ENCODE results near the gene HDAC4. TPM values are rescaled to one million over a fixed set of nuclear protein-coding genes. Genes with fewer than 3 reads are reported as not detected.

Gene HDAC4
- total and polyA plus RNA-seq, 3 experiments from 2014 or later: 8.3 to 28.8 (median 24.0) TPM

DNA sequence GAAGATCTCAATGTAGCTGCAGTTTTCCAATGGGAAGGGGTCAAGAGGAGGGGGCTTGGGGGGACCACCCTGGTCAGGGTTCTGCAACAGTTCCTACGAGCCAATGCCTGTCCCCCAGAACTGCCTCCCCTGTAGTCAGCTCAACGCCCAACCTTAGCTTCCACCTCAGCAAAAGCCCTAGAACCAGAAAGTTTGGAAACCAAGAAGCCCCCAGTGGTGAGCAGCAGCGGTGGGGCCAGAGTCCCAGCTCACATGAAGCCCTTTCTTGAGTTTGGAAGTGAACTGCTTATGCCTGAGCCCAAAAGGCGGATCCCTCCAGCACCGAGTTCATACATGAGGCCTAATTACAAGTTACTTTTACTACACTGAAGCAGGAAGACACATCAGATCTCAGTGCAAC, 162.4 kb downstream of the HDAC4 start:
- CTCF ChIA-PET: no interaction called here
- POLR2A ChIA-PET: interaction anchor here (0.7 kb wide), 1 partner anchor 1058 kb away, joined by 3 read pairs; no protein-coding TSS in a partner anchor

DNA sequence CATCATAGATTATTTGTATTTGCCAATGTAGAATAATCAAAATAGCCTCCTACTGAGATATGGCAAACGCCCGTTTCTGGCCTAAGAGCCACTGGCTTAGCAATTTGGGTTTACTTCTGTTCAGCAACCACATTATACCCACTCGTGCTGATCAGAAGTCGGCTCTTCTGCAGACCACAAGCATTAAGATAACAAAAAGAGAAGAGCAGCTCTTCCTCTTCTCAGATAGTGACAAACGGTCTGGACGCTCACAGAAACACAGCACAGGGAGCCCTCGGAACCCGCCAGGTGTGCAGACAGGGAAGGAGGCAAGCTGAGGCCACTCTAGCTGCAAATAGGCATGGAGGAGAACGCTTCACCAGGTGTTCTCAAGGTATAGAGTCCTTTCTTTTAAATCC, 164.0 kb downstream of the HDAC4 start:
- Histone ChIP-seq H3K4me3 (ENCODE audit: low read length) (no peak overlapping the region), H3K36me3 (ENCODE audit: insufficient read depth, low read length) (no peaks in the 10 kb centered on the region), H3K27ac (ENCODE audit: low read depth, low read length) (no peak overlapping the region), H3K9me3 (ENCODE audit: low read length) (no peaks in the 10 kb centered on the region), H3K27me3 (ENCODE audit: insufficient read depth, low read length, poor library complexity, severe bottlenecking) (no peaks in the 10 kb centered on the region), H3K4me1 (ENCODE audit: insufficient read depth, low read length) (peaks cover 18% of the 10 kb centered on the region)
- Mint-ChIP-seq H3K4me1 (peaks cover 32 to 75% (median 45%) of the 10 kb centered on the region in 3 donors), H3K27ac (no peak overlapping the region), H3K27me3 (no peaks in the 10 kb centered on the region), H3K36me3 (peaks cover 0 to 24% (median 15%) of the 10 kb centered on the region in 3 donors), H3K4me3 (no peak overlapping the region), H3K9me3 (no peaks in the 10 kb centered on the region)
- DNase-seq: no peak
- CTCF ChIA-PET: no interaction called here
- POLR2A ChIA-PET: no interaction called here

More for the DNA sequence above, 162.4 kb downstream of the HDAC4 start:
- H3K27ac ChIP-seq (ENCODE audit: low read depth, low read length): no peak overlapping the region
- Mint-ChIP-seq H3K27me3 (no peaks in the 10 kb centered on the region), H3K9me3 (no peaks in the 10 kb centered on the region), H3K36me3 (peaks cover 0 to 24% (median 13%) of the 10 kb centered on the region in 3 donors), H3K4me1 (peaks cover 27 to 70% (median 44%) of the 10 kb centered on the region in 3 donors), H3K4me3 (no peak overlapping the region), H3K27ac (peak overlapping the region in 2 of 8 donors; percentile 31 to 64)
- H3K4me3 ChIP-seq (ENCODE audit: low read length): no peak overlapping the region
- H3K36me3 ChIP-seq (ENCODE audit: insufficient read depth, low read length): no peaks in the 10 kb centered on the region
- H3K27me3 ChIP-seq (ENCODE audit: insufficient read depth, low read length, poor library complexity, severe bottlenecking): no peaks in the 10 kb centered on the region
- H3K9me3 ChIP-seq (ENCODE audit: low read length): no peaks in the 10 kb centered on the region
- peaks cover 9% of the 10 kb centered on the region for H3K4me1 ChIP-seq (ENCODE audit: insufficient read depth, low read length)
- DNase-seq: no peak

GRCh38 chr2:239236043-239236807, 164.6 kb downstream of the HDAC4 start:
- no peak for DNase-seq
- Histone ChIP-seq H3K4me3 (ENCODE audit: low read length) (no peak overlapping the region), H3K4me1 (ENCODE audit: insufficient read depth, low read length) (peaks cover 21% of the 10 kb centered on the region), H3K9me3 (ENCODE audit: low read length) (no peaks in the 10 kb centered on the region), H3K36me3 (ENCODE audit: insufficient read depth, low read length) (no peaks in the 10 kb centered on the region), H3K27ac (ENCODE audit: low read depth, low read length) (no peak overlapping the region), H3K27me3 (ENCODE audit: insufficient read depth, low read length, poor library complexity, severe bottlenecking) (no peaks in the 10 kb centered on the region)
- CTCF ChIA-PET: no interaction called here
- Mint-ChIP-seq H3K36me3 (peaks cover 0 to 24% (median 15%) of the 10 kb centered on the region in 3 donors), H3K4me3 (no peak overlapping the region), H3K9me3 (no peaks in the 10 kb centered on the region), H3K27me3 (no peaks in the 10 kb centered on the region), H3K4me1 (peaks cover 28 to 73% (median 40%) of the 10 kb centered on the region in 3 donors), H3K27ac (no peak overlapping the region)
- POLR2A ChIA-PET: no interaction called here

- Mint-ChIP-seq H3K27me3 (no peaks in the 10 kb centered on the region), H3K4me3 (no peak overlapping the region), H3K9me3 (no peaks in the 10 kb centered on the region), H3K27ac (peak overlapping the region in 2 of 8 donors; percentile 54 to 65), H3K4me1 (peaks cover 37 to 73% (median 47%) of the 10 kb centered on the region in 3 donors), H3K36me3 (peaks cover 0 to 24% (median 15%) of the 10 kb centered on the region in 3 donors)
- Histone ChIP-seq H3K9me3 (ENCODE audit: low read length) (no peaks in the 10 kb centered on the region), H3K27me3 (ENCODE audit: insufficient read depth, low read length, poor library complexity, severe bottlenecking) (no peaks in the 10 kb centered on the region), H3K36me3 (ENCODE audit: insufficient read depth, low read length) (no peaks in the 10 kb centered on the region), H3K4me3 (ENCODE audit: low read length) (no peak overlapping the region), H3K27ac (ENCODE audit: low read depth, low read length) (no peak overlapping the region), H3K4me1 (ENCODE audit: insufficient read depth, low read length) (peaks cover 26% of the 10 kb centered on the region)
- DNase-seq: no peak
- POLR2A ChIA-PET: no interaction called here
- CTCF ChIA-PET: no interaction called here
Measured at GRCh38 chr2:239235311-239235710, 165.5 kb downstream of the HDAC4 start.

- no peak overlapping the region for H3K4me3 Mint-ChIP-seq
- POLR2A ChIA-PET: no interaction called here
- peak overlapping the region in 3 of 8 donors; percentile 14 to 51 (median 23) for H3K27ac Mint-ChIP-seq
- CTCF ChIA-PET: no interaction called here
- no peaks in the 10 kb centered on the region for H3K9me3 Mint-ChIP-seq
- H3K4me1 Mint-ChIP-seq: peaks cover 35 to 74% (median 54%) of the 10 kb centered on the region in 3 donors
- no peaks in the 10 kb centered on the region for H3K9me3 ChIP-seq (ENCODE audit: low read length)
- H3K36me3 ChIP-seq (ENCODE audit: insufficient read depth, low read length): no peaks in the 10 kb centered on the region
- no peaks in the 10 kb centered on the region for H3K27me3 ChIP-seq (ENCODE audit: insufficient read depth, low read length, poor library complexity, severe bottlenecking)
- no peak overlapping the region for H3K4me3 ChIP-seq (ENCODE audit: low read length)
- peaks cover 28% of the 10 kb centered on the region for H3K4me1 ChIP-seq (ENCODE audit: insufficient read depth, low read length)
- H3K27me3 Mint-ChIP-seq: no peaks in the 10 kb centered on the region
- DNase-seq: no peak
- peaks cover 0 to 24% (median 15%) of the 10 kb centered on the region in 3 donors for H3K36me3 Mint-ChIP-seq
- no peak overlapping the region for H3K27ac ChIP-seq (ENCODE audit: low read depth, low read length)
Measured at GRCh38 chr2:239234191-239235175, 166.3 kb downstream of the HDAC4 start.

DNA sequence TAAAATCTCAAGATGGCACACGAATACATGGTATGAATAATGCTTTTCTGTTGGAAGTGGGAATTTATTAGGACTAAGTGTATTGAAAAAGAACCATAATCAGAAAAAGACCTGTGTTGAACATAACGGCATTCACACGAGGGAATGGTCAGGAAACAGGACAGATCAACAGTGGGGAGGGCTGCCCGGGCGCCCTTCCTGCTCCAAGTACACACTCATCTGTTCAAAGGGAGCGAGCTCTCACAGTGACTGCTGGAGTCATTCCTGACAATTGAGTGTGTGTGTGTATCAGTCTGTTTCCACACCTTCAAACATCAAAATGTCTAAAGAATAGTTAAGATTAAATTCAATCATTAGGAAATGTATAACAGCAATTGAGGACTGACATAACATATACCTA, 167.2 kb downstream of the HDAC4 start:
- H3K4me3 ChIP-seq (ENCODE audit: low read length): no peak overlapping the region
- H3K27ac ChIP-seq (ENCODE audit: low read depth, low read length): no peak overlapping the region
- ChIA-PET POLR2A (no interaction called here), CTCF (no interaction called here)
- H3K27me3 Mint-ChIP-seq: no peaks in the 10 kb centered on the region
- H3K27me3 ChIP-seq (ENCODE audit: insufficient read depth, low read length, poor library complexity, severe bottlenecking): no peaks in the 10 kb centered on the region
- peaks cover 28% of the 10 kb centered on the region for H3K4me1 ChIP-seq (ENCODE audit: insufficient read depth, low read length)
- DNase-seq: no peak
- peaks cover 0 to 24% (median 14%) of the 10 kb centered on the region in 3 donors for H3K36me3 Mint-ChIP-seq
- no peaks in the 10 kb centered on the region for H3K36me3 ChIP-seq (ENCODE audit: insufficient read depth, low read length)
- peaks cover 36 to 72% (median 55%) of the 10 kb centered on the region in 3 donors for H3K4me1 Mint-ChIP-seq
- H3K9me3 Mint-ChIP-seq: no peaks in the 10 kb centered on the region
- no peaks in the 10 kb centered on the region for H3K9me3 ChIP-seq (ENCODE audit: low read length)
- peak overlapping the region in 1 of 7 donors; percentile 22 for H3K4me3 Mint-ChIP-seq
- peak overlapping the region in 2 of 8 donors; percentile 23 to 43 for H3K27ac Mint-ChIP-seq

DNA sequence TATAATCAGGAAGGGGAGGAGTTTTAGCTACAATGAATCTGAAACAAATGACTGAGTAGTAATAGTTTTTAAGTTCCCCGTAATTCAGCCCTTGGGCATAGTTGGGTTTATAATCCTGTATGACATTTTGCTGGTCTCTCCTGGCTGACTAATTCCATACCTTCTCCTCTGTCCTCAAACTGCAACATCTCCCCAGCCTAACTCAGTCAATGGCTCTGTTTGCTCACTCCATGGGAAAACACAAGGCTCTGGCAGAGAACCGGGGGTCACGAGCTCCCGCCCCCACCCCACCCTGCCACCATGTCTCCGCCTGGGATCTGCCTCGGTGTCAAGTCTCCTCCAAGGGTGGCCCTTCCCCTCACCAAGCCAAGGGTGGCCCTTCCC, 168.6 kb downstream of the HDAC4 start:
- no peaks in the 10 kb centered on the region for H3K36me3 ChIP-seq (ENCODE audit: insufficient read depth, low read length)
- H3K36me3 Mint-ChIP-seq: peaks cover 0 to 27% (median 16%) of the 10 kb centered on the region in 3 donors
- no peaks in the 10 kb centered on the region for H3K27me3 Mint-ChIP-seq
- H3K4me1 ChIP-seq (ENCODE audit: insufficient read depth, low read length): peaks cover 29% of the 10 kb centered on the region
- H3K9me3 Mint-ChIP-seq: no peaks in the 10 kb centered on the region
- H3K27ac Mint-ChIP-seq: peak overlapping the region in 6 of 8 donors; percentile 42 to 91 (median 64)
- no peak for DNase-seq
- ChIA-PET CTCF (no interaction called here), POLR2A (no interaction called here)
- H3K27ac ChIP-seq (ENCODE audit: low read depth, low read length): no peak overlapping the region
- no peaks in the 10 kb centered on the region for H3K27me3 ChIP-seq (ENCODE audit: insufficient read depth, low read length, poor library complexity, severe bottlenecking)
- peaks cover 36 to 72% (median 59%) of the 10 kb centered on the region in 3 donors for H3K4me1 Mint-ChIP-seq
- peak overlapping the region; percentile 46 for H3K4me3 ChIP-seq (ENCODE audit: low read length)
- peak overlapping the region in 6 of 7 donors; percentile 11 to 75 (median 63) for H3K4me3 Mint-ChIP-seq
- no peaks in the 10 kb centered on the region for H3K9me3 ChIP-seq (ENCODE audit: low read length)
